ENCODE data around the gene STEEP1. TPM values are rescaled to one million over a fixed set of nuclear protein-coding genes. Genes with fewer than 3 reads are reported as not detected.

The STEEP1 gene
- total RNA-seq = 22.2 TPM

- intact Hi-C loops (cut with DNase I) = loop anchor here (1.0 to 5.0 kb wide), 2 partner anchors 9 to 98 kb away; partner anchors contain the start of genes SLC25A5 and UBE2A
- Histone ChIP-seq H3K27ac (peak within 1 kb of the TSS; percentile 64 to 76), H3K36me3 (no peaks in the 10 kb centered on the region), H3K27me3 (no peaks in the 10 kb centered on the region), H3K4me1 (no peaks in the 10 kb centered on the region), H3K9me3 (no peaks in the 10 kb centered on the region), H3K4me3 (peak within 1 kb of the TSS; percentile 39 to 67)
- peak; percentile 50 to 93 for DNase-seq (ENCODE audit: low spot score in 2 of 2)
- TF ChIP-seq CTCF (IDR thresholded peaks at IDR 0.05) = no peak
Observed at GRCh38 chrX:119565107-119565663, at the start of gene STEEP1. STEEP1 (minus strand) TSS chrX:119565409; CDS start chrX:119565355, 54 bp downstream.

- Histone ChIP-seq H3K27ac (no peak overlapping the region), H3K4me3 (no peak overlapping the region), H3K4me1 (no peaks in the 10 kb centered on the region), H3K9me3 (no peaks in the 10 kb centered on the region), H3K36me3 (no peaks in the 10 kb centered on the region), H3K27me3 (no peaks in the 10 kb centered on the region)
- no peak for TF ChIP-seq CTCF (IDR thresholded peaks at IDR 0.05)
- DNase-seq (ENCODE audit: low spot score in 2 of 2) = no peak
- intact Hi-C loops (cut with DNase I) = no loop called here
Observed at GRCh38 chrX:119614776-119615175, 49.6 kb upstream of the STEEP1 start.

- peak overlapping the region; percentile 69 to 79 for H3K27ac ChIP-seq
- DNase-seq (ENCODE audit: low spot score in 2 of 2) = no peak
- H3K36me3 ChIP-seq = no peaks in the 10 kb centered on the region
- no peaks in the 10 kb centered on the region for H3K27me3 ChIP-seq
- no peak for TF ChIP-seq CTCF (IDR thresholded peaks at IDR 0.05)
- peak overlapping the region; percentile 63 to 77 for H3K4me3 ChIP-seq
- H3K9me3 ChIP-seq = no peaks in the 10 kb centered on the region
- no peaks in the 10 kb centered on the region for H3K4me1 ChIP-seq
- intact Hi-C loops (cut with DNase I) = loop anchor here (5.0 to 10.0 kb wide), 3 partner anchors 185 to 370 kb away; partner anchors contain the start of genes PGRMC1, RPL39 and UPF3B
Observed at GRCh38 chrX:119607018-119607389, 41.8 kb upstream of the STEEP1 start.

DNA sequence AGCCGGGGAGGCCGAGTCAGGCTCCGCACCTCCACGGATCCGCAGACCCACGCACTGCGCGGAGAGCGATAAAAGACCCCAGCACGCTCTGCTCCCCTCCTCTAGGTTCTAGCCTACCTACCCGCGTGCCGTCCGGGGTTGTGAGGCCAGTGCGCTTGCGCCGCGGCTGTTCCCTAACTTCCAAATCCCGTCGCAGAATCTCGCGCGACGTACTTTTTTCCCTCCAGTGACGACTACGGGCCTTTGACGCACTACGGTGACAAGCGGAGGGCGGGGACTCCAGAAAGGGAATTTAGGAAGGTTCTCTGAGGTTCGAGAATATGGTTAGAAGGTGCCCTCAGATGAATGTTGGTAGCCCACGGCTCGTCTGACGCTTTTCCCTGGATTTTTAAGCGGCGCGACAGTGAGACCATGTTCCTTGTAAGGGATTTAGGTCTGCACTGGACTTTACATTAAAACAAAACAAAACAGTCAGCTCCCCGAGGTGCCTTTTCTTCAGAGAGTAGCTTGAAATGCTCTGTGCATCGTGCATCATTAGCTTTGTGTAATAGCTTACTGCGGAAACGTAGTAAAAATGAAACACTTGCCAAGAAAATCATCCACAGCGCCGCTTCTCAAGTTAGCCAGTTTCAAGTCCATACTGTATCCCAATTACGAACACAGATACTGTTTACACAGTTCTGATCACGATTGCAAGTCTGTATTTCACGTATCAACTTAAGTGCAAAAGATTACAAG lies 41.2 kb upstream of the STEEP1 start, which contains the start of gene NKRF:
TSS of gene NKRF (minus strand) at position 145 of the 738 bp plus-strand sequence.
- H3K27ac ChIP-seq = peak within 1 kb of the TSS; percentile 69 to 79
- H3K4me1 ChIP-seq = no peaks in the 10 kb centered on the region
- peak within 1 kb of the TSS; percentile 63 to 77 for H3K4me3 ChIP-seq
- no peaks in the 10 kb centered on the region for H3K9me3 ChIP-seq
- peak; percentile 68 to 95 for DNase-seq (ENCODE audit: low spot score in 2 of 2)
- H3K27me3 ChIP-seq = no peaks in the 10 kb centered on the region
- TF ChIP-seq CTCF (IDR thresholded peaks at IDR 0.05) = no peak
- intact Hi-C loops (cut with DNase I) = loop anchor here (5.0 to 10.0 kb wide), 3 partner anchors 186 to 369 kb away; partner anchors contain the start of genes PGRMC1, RPL39 and UPF3B
- no peaks in the 10 kb centered on the region for H3K36me3 ChIP-seq

GRCh38 chrX:119605464-119606279 lies 40.5 kb upstream of the STEEP1 start:
- Histone ChIP-seq H3K4me1 (no peaks in the 10 kb centered on the region), H3K4me3 (peak overlapping the region; percentile 63 to 77), H3K36me3 (no peaks in the 10 kb centered on the region), H3K9me3 (no peaks in the 10 kb centered on the region), H3K27me3 (no peaks in the 10 kb centered on the region), H3K27ac (peak overlapping the region; percentile 69 to 79)
- no peak for TF ChIP-seq CTCF (IDR thresholded peaks at IDR 0.05)
- peak in 1 of 2 donors; percentile 66 for DNase-seq (ENCODE audit: low spot score in 2 of 2)
- intact Hi-C loops (cut with DNase I) = loop anchor here (2.0 to 10.0 kb wide), 5 partner anchors 31 to 368 kb away; partner anchors contain the start of genes PGRMC1, RPL39, SLC25A5 and UBE2A

Data from ascending aorta (tissue), 2 donors.